GM12875 (cell line): ENCODE results near the gene SV2C.

Experiments used
- H3K4me3 ChIP-seq: one replicate; pipeline ENCODE4 v1.5.1; 2011; ENCODE audit warnings: low read depth, low read length, control low read depth
- TF ChIP-seq, protein P1 (sequence below): IDR thresholded peaks from 2 replicates; pipeline ENCODE4 v1.5.1; 2011; ENCODE audit warnings: low read depth, mild to moderate bottlenecking, control low read depth, inconsistent platforms, low read length, moderate library complexity, borderline replicate concordance; ENCODE audit not compliant: insufficient read depth

Gene SV2C

DNA sequence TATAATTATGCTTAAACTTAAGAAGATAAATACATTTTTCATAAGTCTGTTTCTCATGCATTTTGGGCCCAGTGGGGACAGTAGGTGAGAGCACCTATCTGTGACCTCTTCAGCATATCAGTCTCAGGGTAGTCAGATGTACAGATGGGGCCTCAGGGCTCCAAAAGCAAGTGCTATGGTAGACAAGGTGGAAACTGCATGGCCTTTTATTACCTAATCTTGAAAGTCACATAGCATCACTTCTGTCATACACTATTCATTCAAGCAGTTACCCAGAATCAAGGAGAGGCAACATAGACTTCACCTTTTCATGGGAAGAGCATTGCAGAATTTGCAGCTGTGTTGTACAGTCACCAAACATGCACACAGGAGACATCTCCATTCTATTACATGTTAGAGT, 94.8 kb downstream of the SV2C start:
- no peak overlapping the region for H3K4me3 ChIP-seq
- TF ChIP-seq, protein P1, sequence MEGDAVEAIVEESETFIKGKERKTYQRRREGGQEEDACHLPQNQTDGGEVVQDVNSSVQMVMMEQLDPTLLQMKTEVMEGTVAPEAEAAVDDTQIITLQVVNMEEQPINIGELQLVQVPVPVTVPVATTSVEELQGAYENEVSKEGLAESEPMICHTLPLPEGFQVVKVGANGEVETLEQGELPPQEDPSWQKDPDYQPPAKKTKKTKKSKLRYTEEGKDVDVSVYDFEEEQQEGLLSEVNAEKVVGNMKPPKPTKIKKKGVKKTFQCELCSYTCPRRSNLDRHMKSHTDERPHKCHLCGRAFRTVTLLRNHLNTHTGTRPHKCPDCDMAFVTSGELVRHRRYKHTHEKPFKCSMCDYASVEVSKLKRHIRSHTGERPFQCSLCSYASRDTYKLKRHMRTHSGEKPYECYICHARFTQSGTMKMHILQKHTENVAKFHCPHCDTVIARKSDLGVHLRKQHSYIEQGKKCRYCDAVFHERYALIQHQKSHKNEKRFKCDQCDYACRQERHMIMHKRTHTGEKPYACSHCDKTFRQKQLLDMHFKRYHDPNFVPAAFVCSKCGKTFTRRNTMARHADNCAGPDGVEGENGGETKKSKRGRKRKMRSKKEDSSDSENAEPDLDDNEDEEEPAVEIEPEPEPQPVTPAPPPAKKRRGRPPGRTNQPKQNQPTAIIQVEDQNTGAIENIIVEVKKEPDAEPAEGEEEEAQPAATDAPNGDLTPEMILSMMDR = no peak

DNA sequence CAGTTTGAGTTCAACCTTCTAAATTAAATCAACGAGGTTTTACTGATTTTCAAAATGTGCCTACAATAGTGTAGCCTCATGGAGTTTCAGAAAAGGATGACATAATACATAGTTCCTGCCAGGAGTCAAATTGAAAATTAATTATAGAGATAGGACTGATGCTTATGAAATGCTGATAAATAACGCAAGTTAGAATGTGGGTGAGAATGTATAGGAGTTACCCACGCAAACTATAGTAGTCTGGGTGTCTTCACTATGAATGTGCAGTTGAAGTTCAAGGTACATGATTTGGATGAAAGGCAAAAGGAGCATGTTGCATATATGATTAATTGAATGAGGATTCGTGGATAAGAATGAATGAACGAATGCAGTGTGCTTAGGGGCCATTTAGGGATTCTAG, 95.7 kb downstream of the SV2C start:
- H3K4me3 ChIP-seq = no peak overlapping the region
- TF ChIP-seq, protein P1 = no peak

DNA sequence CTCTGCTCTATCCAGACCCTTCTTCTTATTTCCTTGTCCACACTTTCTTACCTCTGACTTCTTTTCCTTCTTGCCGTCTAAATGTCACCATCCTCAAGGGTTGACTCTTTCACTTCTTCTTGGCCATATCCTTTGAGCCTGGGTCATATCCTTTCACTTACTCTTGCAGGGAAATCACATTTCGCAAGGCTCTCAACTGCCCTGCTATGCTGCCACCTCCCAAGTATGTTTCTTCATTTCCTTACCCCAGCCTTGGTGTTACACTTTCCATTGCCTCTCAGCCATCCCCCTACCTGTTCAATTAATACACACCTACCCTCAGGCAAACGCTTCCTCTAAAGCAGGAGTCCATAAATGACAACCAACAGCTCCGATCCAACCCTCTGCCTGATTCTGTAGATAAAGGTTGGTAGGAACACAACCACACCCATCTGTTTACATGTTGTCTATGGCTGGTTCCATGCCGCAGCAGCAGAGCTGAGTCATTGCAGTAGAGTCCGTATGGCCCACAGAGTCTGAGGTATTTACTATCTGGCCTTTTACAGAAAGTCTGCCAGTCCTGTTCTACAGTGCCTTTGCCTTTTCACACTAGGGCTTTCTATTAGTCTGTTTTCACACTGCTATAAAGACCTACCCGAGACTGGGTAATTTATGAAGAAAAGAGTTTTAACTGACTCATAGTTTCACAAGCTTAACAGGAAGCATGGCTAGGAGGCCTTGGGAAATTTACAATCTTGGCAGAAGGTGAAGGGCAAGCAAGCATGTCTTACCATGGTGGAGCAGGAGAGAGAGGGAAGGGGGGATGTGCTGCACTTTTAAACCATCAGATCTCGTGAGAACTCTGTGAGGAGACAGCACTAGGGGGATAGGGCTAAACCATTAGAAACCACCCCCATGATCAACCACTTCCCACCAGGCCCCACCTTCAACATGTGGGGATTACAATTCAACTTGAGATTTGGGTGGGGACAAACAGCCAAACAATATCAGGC, 97.9 kb downstream of the SV2C start:
- TF ChIP-seq, protein P1 = no peak
- H3K4me3 ChIP-seq = no peak overlapping the region

GRCh38 chr5:76187386-76187785, 104.2 kb downstream of the SV2C start:
- no peak overlapping the region for H3K4me3 ChIP-seq
- TF ChIP-seq, protein P1 = no peak

DNA sequence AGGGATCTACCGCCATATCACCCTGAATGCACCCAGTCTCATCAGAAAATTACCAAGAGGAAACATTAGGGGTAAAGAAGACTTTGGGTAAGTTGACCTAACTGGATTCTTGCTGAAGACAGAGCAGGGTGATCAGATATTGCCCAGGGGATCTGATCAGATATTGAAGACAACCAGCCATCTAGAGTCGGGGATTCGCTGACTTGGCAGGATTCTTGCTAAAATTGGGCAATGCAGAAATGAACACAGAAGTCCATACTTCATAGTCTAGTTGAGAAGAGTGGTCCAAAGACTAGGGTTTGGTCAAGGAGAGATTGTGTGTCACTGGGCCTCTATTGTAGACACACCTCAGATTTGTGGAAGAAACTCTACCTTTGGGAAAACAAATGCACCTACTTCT, 107.2 kb downstream of the SV2C start:
- H3K4me3 ChIP-seq = no peak overlapping the region
- TF ChIP-seq, protein P1 = no peak

DNA sequence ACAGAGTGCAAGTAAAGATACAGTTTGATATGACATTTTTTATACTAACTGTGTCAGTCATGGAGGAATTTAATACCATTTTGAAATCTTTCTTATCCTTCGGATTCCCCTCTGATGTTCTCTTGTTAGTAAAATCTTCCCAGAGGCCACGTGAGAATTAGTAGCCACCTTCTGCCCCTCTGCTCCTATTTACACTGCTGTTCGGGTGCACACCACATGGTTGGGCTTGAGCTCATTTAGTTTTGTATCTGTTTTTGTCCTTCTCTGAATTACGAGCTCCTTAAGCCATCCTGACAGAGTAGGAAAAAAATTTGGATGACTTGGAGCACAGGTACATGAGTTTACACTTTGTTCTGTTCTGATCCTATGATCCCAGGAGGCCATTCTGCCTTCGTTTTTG, 109.7 kb downstream of the SV2C start:
- TF ChIP-seq, protein P1 = no peak
- H3K4me3 ChIP-seq = no peak overlapping the region

DNA sequence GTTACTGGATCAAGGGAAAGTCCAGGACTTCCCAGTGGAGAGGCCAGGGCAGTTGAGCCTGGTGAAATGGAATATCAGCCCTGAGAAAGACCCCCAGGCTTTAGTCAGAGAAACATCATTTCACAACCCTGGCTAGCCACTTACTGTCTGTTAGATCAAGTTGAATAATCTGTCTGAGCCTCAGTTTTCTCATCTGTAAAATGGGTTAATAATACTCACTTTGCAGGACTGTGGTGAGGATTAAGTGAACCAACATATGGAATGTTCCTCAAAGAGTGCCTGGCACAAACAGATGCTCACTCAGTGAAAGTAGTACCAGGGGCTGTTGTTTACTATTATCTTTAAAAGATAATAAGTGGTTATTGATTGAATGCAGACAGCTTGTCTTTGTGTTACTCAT, 110.5 kb downstream of the SV2C start:
- no peak overlapping the region for H3K4me3 ChIP-seq
- TF ChIP-seq, protein P1 = no peak
